NT2/D1 (cell line): ENCODE measurements around the gene PRKN.

Source experiments
- DNase-seq: peaks from one replicate; pipeline ENCODE4 v3.0.0-alpha.2; 2011; ENCODE audit warnings: low read depth, low spot score
- H3K27me3 ChIP-seq: 2 replicates; pipeline ENCODE4 v1.6.0; 2011; ENCODE audit warnings: mild to moderate bottlenecking; ENCODE audit not compliant: insufficient read length, insufficient read depth
- H3K36me3 ChIP-seq: 2 replicates; pipeline ENCODE4 v1.6.1; 2011; ENCODE audit warnings: mild to moderate bottlenecking, low read length, mixed read lengths; ENCODE audit not compliant: insufficient read depth, insufficient read length
- H3K4me1 ChIP-seq: 2 replicates; pipeline ENCODE4 v1.5.1; 2011; ENCODE audit not compliant: insufficient read depth, insufficient read length
- H3K4me3 ChIP-seq: 2 replicates; pipeline ENCODE4 v1.5.1; 2011; ENCODE audit warnings: low read depth; ENCODE audit not compliant: insufficient read length
- H3K9ac ChIP-seq: 2 replicates; pipeline ENCODE4 v1.6.0; 2011; ENCODE audit warnings: low read depth; ENCODE audit not compliant: insufficient read length
- H3K9me3 ChIP-seq: 2 replicates; pipeline ENCODE4 v1.5.1; 2011; ENCODE audit warnings: mild to moderate bottlenecking, low read length; ENCODE audit not compliant: insufficient read depth
- SUZ12 ChIP-seq: IDR thresholded peaks from 2 replicates; pipeline ENCODE4 v1.6.1; 2011; ENCODE audit not compliant: insufficient read length, insufficient read depth; ENCODE audit errors: extremely low read depth
- YY1 ChIP-seq: IDR thresholded peaks from 2 replicates; pipeline ENCODE4 v1.6.1; 2011; ENCODE audit not compliant: insufficient read length, insufficient read depth
- ZNF274 ChIP-seq: IDR thresholded peaks from 2 replicates; pipeline ENCODE4 v1.6.1; 2011; ENCODE audit warnings: mild to moderate bottlenecking, low read depth, low read length

The PRKN gene

GRCh38 chr6:161373905-161374451 is 1353.6 kb downstream of the PRKN start:
- Histone ChIP-seq H3K4me3 (no peak overlapping the region), H3K9ac (no peak overlapping the region), H3K4me1 (no peaks in the 10 kb centered on the region), H3K27me3 (no peaks in the 10 kb centered on the region), H3K36me3 (no peaks in the 10 kb centered on the region), H3K9me3 (no peaks in the 10 kb centered on the region)
- DNase-seq: peak; percentile 42
- TF ChIP-seq YY1: no peak
- no peak for TF ChIP-seq SUZ12
- TF ChIP-seq ZNF274: no peak

- no peaks in the 10 kb centered on the region for H3K9me3 ChIP-seq
- DNase-seq: no peak
- TF ChIP-seq ZNF274 (no peak), SUZ12 (no peak)
- H3K4me3 ChIP-seq: no peak overlapping the region
- H3K27me3 ChIP-seq: no peaks in the 10 kb centered on the region
- H3K9ac ChIP-seq: no peak overlapping the region
- H3K36me3 ChIP-seq: no peaks in the 10 kb centered on the region
- H3K4me1 ChIP-seq: no peaks in the 10 kb centered on the region
These were observed 1355.2 kb downstream of the PRKN start for GRCh38 chr6:161372422-161372793.

GRCh38 chr6:161370880-161371279 is 1356.7 kb downstream of the PRKN start:
- no peak overlapping the region for H3K9ac ChIP-seq
- TF ChIP-seq YY1: no peak
- no peaks in the 10 kb centered on the region for H3K4me1 ChIP-seq
- no peaks in the 10 kb centered on the region for H3K36me3 ChIP-seq
- DNase-seq: peak; percentile 58
- no peak overlapping the region for H3K4me3 ChIP-seq
- H3K27me3 ChIP-seq: no peaks in the 10 kb centered on the region
- H3K9me3 ChIP-seq: no peaks in the 10 kb centered on the region

GRCh38 chr6:161369339-161369738 is 1358.2 kb downstream of the PRKN start:
- no peak for DNase-seq
- H3K9ac ChIP-seq: no peak overlapping the region

GRCh38 chr6:161368514-161368913 is 1359.1 kb downstream of the PRKN start:
- Histone ChIP-seq H3K9ac (no peak overlapping the region), H3K4me3 (no peak overlapping the region), H3K36me3 (no peaks in the 10 kb centered on the region), H3K9me3 (no peaks in the 10 kb centered on the region), H3K27me3 (no peaks in the 10 kb centered on the region), H3K4me1 (no peaks in the 10 kb centered on the region)
- DNase-seq: no peak
- TF ChIP-seq SUZ12: no peak
- TF ChIP-seq YY1: no peak
- TF ChIP-seq ZNF274: no peak

More at GRCh38 chr6:161369339-161369738, 1358.2 kb downstream of the PRKN start:
- no peak overlapping the region for H3K4me3 ChIP-seq
- TF ChIP-seq YY1 (no peak), ZNF274 (no peak), SUZ12 (no peak)
- H3K4me1 ChIP-seq: no peaks in the 10 kb centered on the region
- no peaks in the 10 kb centered on the region for H3K9me3 ChIP-seq
- H3K27me3 ChIP-seq: no peaks in the 10 kb centered on the region
- H3K36me3 ChIP-seq: no peaks in the 10 kb centered on the region

- TF ChIP-seq ZNF274 (no peak), YY1 (no peak), SUZ12 (no peak)
- Histone ChIP-seq H3K9me3 (no peaks in the 10 kb centered on the region), H3K9ac (no peak overlapping the region), H3K36me3 (no peaks in the 10 kb centered on the region), H3K4me1 (no peaks in the 10 kb centered on the region), H3K27me3 (no peaks in the 10 kb centered on the region), H3K4me3 (no peak overlapping the region)
- DNase-seq: no peak
These were observed 1360.1 kb downstream of the PRKN start for GRCh38 chr6:161367472-161367871.

GRCh38 chr6:161366301-161366923 is 1361.2 kb downstream of the PRKN start:
- DNase-seq: no peak
- no peaks in the 10 kb centered on the region for H3K4me1 ChIP-seq
- no peaks in the 10 kb centered on the region for H3K27me3 ChIP-seq
- H3K9me3 ChIP-seq: no peaks in the 10 kb centered on the region
- no peak overlapping the region for H3K4me3 ChIP-seq
- TF ChIP-seq YY1 (no peak), SUZ12 (no peak), ZNF274 (no peak)
- H3K36me3 ChIP-seq: no peaks in the 10 kb centered on the region
- H3K9ac ChIP-seq: no peak overlapping the region
